ENCODE data around the gene TP53RK. TPM values are rescaled to one million over a fixed set of nuclear protein-coding genes. Genes with fewer than 3 reads are reported as not detected.

Gene TP53RK
- total and polyA plus RNA-seq, 2 of the 13 experiments (the other 11 are each of a cell fraction or from before 2014, with no cell fraction given), result 12.9 to 25.5 TPM

DNA sequence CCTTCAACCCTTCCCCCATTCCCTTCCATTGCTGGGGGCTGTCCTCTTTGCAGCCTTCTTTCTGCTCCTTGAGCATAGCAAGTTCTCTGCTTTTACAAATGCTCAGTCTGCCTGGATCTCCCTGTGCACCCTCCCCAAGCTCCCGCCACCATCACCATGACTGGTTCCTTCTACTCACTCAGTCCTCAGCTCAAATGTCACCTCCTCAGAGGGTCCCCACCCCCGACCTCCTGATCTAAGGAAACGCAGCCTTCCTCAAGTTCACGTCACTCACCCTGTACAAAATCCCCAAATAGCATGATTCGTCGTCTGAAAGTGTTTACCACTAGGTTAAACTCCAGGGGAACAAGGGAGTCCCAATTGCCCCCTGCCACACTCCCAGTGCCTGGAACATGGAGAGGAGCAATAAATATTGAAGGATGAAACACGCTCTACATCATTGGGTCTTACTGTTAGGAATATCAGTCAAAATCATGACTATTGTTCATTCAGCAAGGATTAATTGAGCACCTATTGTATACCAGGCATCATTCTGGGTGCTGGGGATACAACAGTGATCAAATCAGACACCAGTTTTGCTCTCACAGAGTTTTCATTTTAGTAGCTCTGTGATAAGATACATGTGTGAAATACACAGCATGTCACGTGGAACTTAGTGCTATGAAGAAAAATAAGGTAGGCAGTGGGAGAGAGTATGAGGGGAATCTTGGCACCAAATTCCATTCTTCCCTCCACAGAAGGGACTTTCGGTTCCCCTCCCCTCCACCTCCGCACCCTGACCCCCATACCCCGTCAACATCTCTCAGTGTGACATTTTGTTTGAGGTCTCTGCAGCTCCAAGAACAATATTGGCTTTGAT, 15.6 kb downstream of the TP53RK start (continued):
- no peak for TF ChIP-seq GLMP (CRISPR knock-in tag; IDR thresholded peaks at IDR 0.05; ENCODE audit: borderline replicate concordance)
- no peak for TF ChIP-seq ZNF446 (CRISPR knock-in tag; IDR thresholded peaks at IDR 0.05)
- no peak for TF ChIP-seq MXI1 (IDR thresholded peaks at IDR 0.05; ENCODE audit: borderline replicate concordance, low read depth, low read length)
- no peak for TF ChIP-seq MIER2 (CRISPR knock-in tag; IDR thresholded peaks at IDR 0.05)
- TF ChIP-seq ATAD3A (CRISPR knock-in tag; IDR thresholded peaks at IDR 0.05), result no peak
- TF ChIP-seq ZBTB21 (CRISPR knock-in tag; IDR thresholded peaks at IDR 0.05), result no peak
- TF ChIP-seq RARA (CRISPR knock-in tag; IDR thresholded peaks at IDR 0.05), result no peak
- TF ChIP-seq ZNF556 (CRISPR knock-in tag; IDR thresholded peaks at IDR 0.05; ENCODE audit: borderline replicate concordance), result no peak; the same call in 1 of the 2 replicates
- no peak for TF ChIP-seq ZBTB2 (CRISPR knock-in tag; IDR thresholded peaks at IDR 0.05; ENCODE audit: low read depth)
- no peak for TF ChIP-seq THAP11 (CRISPR knock-in tag; IDR thresholded peaks at IDR 0.05)
- TF ChIP-seq, protein P1, sequence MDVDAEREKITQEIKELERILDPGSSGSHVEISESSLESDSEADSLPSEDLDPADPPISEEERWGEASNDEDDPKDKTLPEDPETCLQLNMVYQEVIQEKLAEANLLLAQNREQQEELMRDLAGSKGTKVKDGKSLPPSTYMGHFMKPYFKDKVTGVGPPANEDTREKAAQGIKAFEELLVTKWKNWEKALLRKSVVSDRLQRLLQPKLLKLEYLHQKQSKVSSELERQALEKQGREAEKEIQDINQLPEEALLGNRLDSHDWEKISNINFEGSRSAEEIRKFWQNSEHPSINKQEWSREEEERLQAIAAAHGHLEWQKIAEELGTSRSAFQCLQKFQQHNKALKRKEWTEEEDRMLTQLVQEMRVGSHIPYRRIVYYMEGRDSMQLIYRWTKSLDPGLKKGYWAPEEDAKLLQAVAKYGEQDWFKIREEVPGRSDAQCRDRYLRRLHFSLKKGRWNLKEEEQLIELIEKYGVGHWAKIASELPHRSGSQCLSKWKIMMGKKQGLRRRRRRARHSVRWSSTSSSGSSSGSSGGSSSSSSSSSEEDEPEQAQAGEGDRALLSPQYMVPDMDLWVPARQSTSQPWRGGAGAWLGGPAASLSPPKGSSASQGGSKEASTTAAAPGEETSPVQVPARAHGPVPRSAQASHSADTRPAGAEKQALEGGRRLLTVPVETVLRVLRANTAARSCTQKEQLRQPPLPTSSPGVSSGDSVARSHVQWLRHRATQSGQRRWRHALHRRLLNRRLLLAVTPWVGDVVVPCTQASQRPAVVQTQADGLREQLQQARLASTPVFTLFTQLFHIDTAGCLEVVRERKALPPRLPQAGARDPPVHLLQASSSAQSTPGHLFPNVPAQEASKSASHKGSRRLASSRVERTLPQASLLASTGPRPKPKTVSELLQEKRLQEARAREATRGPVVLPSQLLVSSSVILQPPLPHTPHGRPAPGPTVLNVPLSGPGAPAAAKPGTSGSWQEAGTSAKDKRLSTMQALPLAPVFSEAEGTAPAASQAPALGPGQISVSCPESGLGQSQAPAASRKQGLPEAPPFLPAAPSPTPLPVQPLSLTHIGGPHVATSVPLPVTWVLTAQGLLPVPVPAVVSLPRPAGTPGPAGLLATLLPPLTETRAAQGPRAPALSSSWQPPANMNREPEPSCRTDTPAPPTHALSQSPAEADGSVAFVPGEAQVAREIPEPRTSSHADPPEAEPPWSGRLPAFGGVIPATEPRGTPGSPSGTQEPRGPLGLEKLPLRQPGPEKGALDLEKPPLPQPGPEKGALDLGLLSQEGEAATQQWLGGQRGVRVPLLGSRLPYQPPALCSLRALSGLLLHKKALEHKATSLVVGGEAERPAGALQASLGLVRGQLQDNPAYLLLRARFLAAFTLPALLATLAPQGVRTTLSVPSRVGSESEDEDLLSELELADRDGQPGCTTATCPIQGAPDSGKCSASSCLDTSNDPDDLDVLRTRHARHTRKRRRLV (CRISPR knock-in tag; IDR thresholded peaks at IDR 0.05), result no peak
- no peak for TF ChIP-seq NFATC3 (CRISPR knock-in tag; IDR thresholded peaks at IDR 0.05)
- peak; percentile 78; the same call in 1 of the 2 replicates for TF ChIP-seq ZNF616 (CRISPR knock-in tag; IDR thresholded peaks at IDR 0.05; ENCODE audit: low read depth)
- TF ChIP-seq, protein P2, sequence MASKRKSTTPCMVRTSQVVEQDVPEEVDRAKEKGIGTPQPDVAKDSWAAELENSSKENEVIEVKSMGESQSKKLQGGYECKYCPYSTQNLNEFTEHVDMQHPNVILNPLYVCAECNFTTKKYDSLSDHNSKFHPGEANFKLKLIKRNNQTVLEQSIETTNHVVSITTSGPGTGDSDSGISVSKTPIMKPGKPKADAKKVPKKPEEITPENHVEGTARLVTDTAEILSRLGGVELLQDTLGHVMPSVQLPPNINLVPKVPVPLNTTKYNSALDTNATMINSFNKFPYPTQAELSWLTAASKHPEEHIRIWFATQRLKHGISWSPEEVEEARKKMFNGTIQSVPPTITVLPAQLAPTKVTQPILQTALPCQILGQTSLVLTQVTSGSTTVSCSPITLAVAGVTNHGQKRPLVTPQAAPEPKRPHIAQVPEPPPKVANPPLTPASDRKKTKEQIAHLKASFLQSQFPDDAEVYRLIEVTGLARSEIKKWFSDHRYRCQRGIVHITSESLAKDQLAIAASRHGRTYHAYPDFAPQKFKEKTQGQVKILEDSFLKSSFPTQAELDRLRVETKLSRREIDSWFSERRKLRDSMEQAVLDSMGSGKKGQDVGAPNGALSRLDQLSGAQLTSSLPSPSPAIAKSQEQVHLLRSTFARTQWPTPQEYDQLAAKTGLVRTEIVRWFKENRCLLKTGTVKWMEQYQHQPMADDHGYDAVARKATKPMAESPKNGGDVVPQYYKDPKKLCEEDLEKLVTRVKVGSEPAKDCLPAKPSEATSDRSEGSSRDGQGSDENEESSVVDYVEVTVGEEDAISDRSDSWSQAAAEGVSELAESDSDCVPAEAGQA (IDR thresholded peaks at IDR 0.05; ENCODE audit: low read depth), result no peak
- TF ChIP-seq, protein P2 (CRISPR knock-in tag; IDR thresholded peaks at IDR 0.05; ENCODE audit: borderline replicate concordance), result no peak
- no peak for TF ChIP-seq MBD4 (IDR thresholded peaks at IDR 0.05; ENCODE audit: borderline replicate concordance, low read length)

Data from HepG2 (cell line).